Caco-2 (cell line): Measurements from ENCODE around the gene SLC38A8. TPM values are rescaled to one million over a fixed set of nuclear protein-coding genes. Genes with fewer than 3 reads are reported as not detected.

Experiments
- BruUV-seq: library from RNA; stranded (reverse); fragments of 400-500 nt; replicated peaks from 2 replicates; lab custom pipeline; 2021; lab: Mats Ljungman, UMichigan
- CTCF ChIA-PET: fragments of 300-600 bp; sonication (Branson Sonifier 250); formaldehyde crosslinking; loops from one replicate; lab custom pipeline; 2022; ENCODE audit warnings: antibody characterized with exemption; lab: Charles Lee
- POLR2A ChIA-PET: fragments of 300-600 bp; sonication (Branson Sonifier 250); formaldehyde crosslinking; loops from one replicate; lab custom pipeline; 2022; ENCODE audit warnings: antibody characterized with exemption; lab: Charles Lee
- DNase-seq, 2 experiments: peaks; one replicate each; pipeline versions ENCODE4 v3.0.0 to v3.0.0-alpha.2; 2020 to 2022
- H3K27me3 ChIP-seq: replicated peaks from 2 replicates; pipeline ENCODE4 v1.6.0; 2011; ENCODE audit warnings: low read length; ENCODE audit not compliant: control insufficient read depth, insufficient read depth
- H3K36me3 ChIP-seq: 2 replicates; pipeline ENCODE4 v1.5.1; 2011; ENCODE audit warnings: low read length; ENCODE audit not compliant: control insufficient read depth, insufficient read depth
- H3K4me1 ChIP-seq: fragments of 250-450 bp; sonication (Bioruptor Pico); 2 replicates; pipeline ENCODE4 v1.5.1; 2020; ENCODE audit warnings: mild to moderate bottlenecking
- H3K4me3 ChIP-seq: 2 replicates; pipeline ENCODE4 v1.5.1; 2011; ENCODE audit warnings: low read depth, mild to moderate bottlenecking, control low read depth, low read length
- H3K9me3 ChIP-seq: fragments of 250-450 bp; sonication (Bioruptor Pico); 2 replicates; pipeline ENCODE4 v1.5.1; 2020; ENCODE audit warnings: mild to moderate bottlenecking, moderate library complexity
- H3K27ac Mint-ChIP-seq: one replicate; pipeline ENCODE4 v1.8.0; 2022; ENCODE audit warnings: mixed read lengths; ENCODE audit not compliant: unreplicated experiment
- H3K27me3 Mint-ChIP-seq: one replicate; pipeline ENCODE4 v1.8.0; 2022; ENCODE audit warnings: mixed read lengths; ENCODE audit not compliant: insufficient read depth, unreplicated experiment
- H3K36me3 Mint-ChIP-seq: one replicate; pipeline ENCODE4 v1.8.0; 2022; ENCODE audit warnings: mild to moderate bottlenecking, mixed read lengths; ENCODE audit not compliant: insufficient read depth, unreplicated experiment
- H3K4me1 Mint-ChIP-seq: one replicate; pipeline ENCODE4 v1.8.0; 2022; ENCODE audit warnings: low read depth, mixed read lengths; ENCODE audit not compliant: unreplicated experiment
- H3K4me3 Mint-ChIP-seq: one replicate; pipeline ENCODE4 v1.8.0; 2022; ENCODE audit warnings: mild to moderate bottlenecking, moderate library complexity, mixed read lengths; ENCODE audit not compliant: unreplicated experiment
- H3K9me3 Mint-ChIP-seq: one replicate; pipeline ENCODE4 v1.8.0; 2022; ENCODE audit warnings: mixed read lengths; ENCODE audit not compliant: unreplicated experiment
- CTCF ChIP-seq, 2 experiments: fragments of 200-600 bp in 1 of 2; IDR thresholded peaks; 1 replicate in 1 of 2; 2 replicates in 1 of 2; pipeline versions ENCODE4 v1.5.1 to v1.8.0; 2011 to 2022; ENCODE audit warnings: antibody characterized with exemption in 1 of 2, control low read depth in 1 of 2, inconsistent platforms in 1 of 2, low read depth in 1 of 2, low read length in 1 of 2, mild to moderate bottlenecking in 1 of 2, moderate library complexity in 1 of 2; ENCODE audit not compliant: insufficient read depth in 1 of 2, severe bottlenecking in 1 of 2, unreplicated experiment in 1 of 2
- intact Hi-C: fragments of 100-400 bp; cut with micrococcal nuclease; formaldehyde crosslinking; loops from one replicate; pipeline ENCODE4 v1.10.0; 2022; ENCODE audit not compliant: unreplicated experiment
- total RNA-seq: library from RNA; stranded (reverse); gene quantifications from 2 replicates; pipeline ENCODE4 v1.2.3, GENCODE V29; 2022

Gene SLC38A8
- total RNA-seq, 1 experiment from 2014 or later = 0.79 TPM

GRCh38 chr16:84031556-84031955 is 11.0 kb downstream of the SLC38A8 start:
- Mint-ChIP-seq H3K36me3 (no peaks in the 10 kb centered on the region), H3K27ac (no peak overlapping the region), H3K4me1 (no peaks in the 10 kb centered on the region), H3K9me3 (peaks cover 7% of the 10 kb centered on the region), H3K27me3 (peaks cover 12% of the 10 kb centered on the region), H3K4me3 (no peak overlapping the region)
- no peaks in the 10 kb centered on the region for H3K4me1 ChIP-seq
- H3K4me3 ChIP-seq = no peak overlapping the region
- H3K36me3 ChIP-seq = no peaks in the 10 kb centered on the region
- intact Hi-C loops = no loop called here
- ChIA-PET CTCF (no interaction called here), POLR2A (no interaction called here)
- H3K9me3 ChIP-seq = no peaks in the 10 kb centered on the region; the same call in 1 of the 2 replicates
- no TSS peak for BruUV-seq
- no peak for DNase-seq
- no peaks in the 10 kb centered on the region for H3K27me3 ChIP-seq
- no peak for TF ChIP-seq CTCF (IDR thresholded peaks at IDR 0.05; ENCODE audit: insufficient read depth in 1 of 2, low read depth in 1 of 2, low read length in 1 of 2, severe bottlenecking in 1 of 2, unreplicated experiment in 1 of 2)

- Mint-ChIP-seq H3K4me3 (no peak overlapping the region), H3K27me3 (peaks cover 9% of the 10 kb centered on the region), H3K4me1 (no peaks in the 10 kb centered on the region), H3K36me3 (no peaks in the 10 kb centered on the region), H3K27ac (no peak overlapping the region), H3K9me3 (no peaks in the 10 kb centered on the region)
- TF ChIP-seq CTCF (IDR thresholded peaks at IDR 0.05; ENCODE audit: insufficient read depth in 1 of 2, low read depth in 1 of 2, low read length in 1 of 2, severe bottlenecking in 1 of 2, unreplicated experiment in 1 of 2) = no peak
- BruUV-seq = no TSS peak
- intact Hi-C loops = no loop called here
- DNase-seq = no peak
- POLR2A ChIA-PET = no interaction called here
- Histone ChIP-seq H3K4me3 (no peak overlapping the region), H3K36me3 (no peaks in the 10 kb centered on the region), H3K9me3 (no peaks in the 10 kb centered on the region), H3K27me3 (no peaks in the 10 kb centered on the region), H3K4me1 (no peaks in the 10 kb centered on the region)
- CTCF ChIA-PET = no interaction called here
Observed at GRCh38 chr16:84029297-84030047, 13.1 kb downstream of the SLC38A8 start.

GRCh38 chr16:84027625-84028024 is 15.0 kb downstream of the SLC38A8 start:
- no peaks in the 10 kb centered on the region for H3K4me1 Mint-ChIP-seq
- H3K4me1 ChIP-seq = peaks cover 7% of the 10 kb centered on the region
- no peaks in the 10 kb centered on the region for H3K27me3 ChIP-seq
- H3K27ac Mint-ChIP-seq = no peak overlapping the region
- no peaks in the 10 kb centered on the region for H3K36me3 ChIP-seq
- H3K27me3 Mint-ChIP-seq = peaks cover 9% of the 10 kb centered on the region
- H3K36me3 Mint-ChIP-seq = no peaks in the 10 kb centered on the region
- H3K9me3 Mint-ChIP-seq = no peaks in the 10 kb centered on the region
- no peak overlapping the region for H3K4me3 Mint-ChIP-seq
- intact Hi-C loops = no loop called here
- H3K4me3 ChIP-seq = no peak overlapping the region
- no peaks in the 10 kb centered on the region for H3K9me3 ChIP-seq
- no peak for TF ChIP-seq CTCF (IDR thresholded peaks at IDR 0.05; ENCODE audit: insufficient read depth in 1 of 2, low read depth in 1 of 2, low read length in 1 of 2, severe bottlenecking in 1 of 2, unreplicated experiment in 1 of 2)
- DNase-seq = no peak
- CTCF ChIA-PET = interaction anchor here (0.6 to 0.7 kb wide), 3 partner anchors 17 to 1247 kb away, joined by 3 to 5 read pairs (median 3); no protein-coding TSS in a partner anchor
- POLR2A ChIA-PET = interaction anchor here (0.7 kb wide), 1 partner anchor 17 kb away, joined by 5 read pairs; no protein-coding TSS in a partner anchor
- BruUV-seq = no TSS peak
